C4-2B (cell line): ENCODE results near the gene GPER1.

Experiments
- H3K27ac ChIP-seq: fragments of 450-650 bp; 2 replicates; pipeline ENCODE4 v1.5.1; 2017
- ZFX ChIP-seq: fragments of 450-650 bp; IDR thresholded peaks from 2 replicates; pipeline ENCODE4 v1.6.1; 2017
- TF ChIP-seq, protein P1 (sequence below): fragments of 450-650 bp; conservative IDR thresholded peaks from 2 replicates; pipeline ENCODE4 v1.5.1; 2017; ENCODE audit warnings: mild to moderate bottlenecking

The GPER1 gene

DNA sequence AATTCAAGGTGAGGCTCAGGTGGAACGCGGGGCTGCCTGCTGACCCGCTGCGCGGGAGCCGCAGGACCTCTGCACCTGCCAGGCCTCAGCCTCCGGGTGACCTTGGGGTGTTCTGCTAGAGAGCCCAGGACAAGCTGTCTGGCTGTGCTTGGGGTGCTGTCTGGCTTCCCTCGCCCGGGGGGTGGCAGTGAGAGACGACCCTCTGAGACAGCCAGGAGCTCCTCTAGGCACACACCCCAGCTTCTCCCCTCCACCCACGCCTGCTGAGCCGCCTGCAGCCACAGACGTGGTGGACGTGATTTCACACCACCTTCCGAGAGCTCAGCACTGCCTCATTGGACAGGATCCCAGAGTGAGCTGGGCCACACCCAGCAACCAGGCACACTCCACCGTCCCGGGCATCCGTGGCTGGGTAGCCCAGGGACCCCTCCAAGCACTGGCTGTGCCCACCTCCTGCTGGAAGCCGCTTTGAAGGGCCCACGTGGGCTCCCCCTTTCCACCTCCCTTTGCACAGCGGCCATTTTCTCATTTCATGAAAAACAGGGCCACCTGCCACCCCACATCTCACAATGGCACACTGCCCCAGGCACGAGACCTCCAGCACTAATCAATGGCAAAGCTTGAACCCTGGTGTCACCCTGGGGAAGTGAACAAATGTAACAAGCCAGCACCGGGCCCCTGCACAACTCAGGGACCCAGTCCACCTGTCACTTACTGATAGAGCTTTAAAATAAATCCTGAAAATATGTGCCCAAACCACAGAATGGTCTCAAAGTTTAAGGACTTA, 37.1 kb downstream of the GPER1 start:
- H3K27ac ChIP-seq, result 0 out of 2 replicates have a peak overlapping the region, but pooled peaks have one; percentile 3
- TF ChIP-seq ZFX, result no peak
- TF ChIP-seq, protein P1, sequence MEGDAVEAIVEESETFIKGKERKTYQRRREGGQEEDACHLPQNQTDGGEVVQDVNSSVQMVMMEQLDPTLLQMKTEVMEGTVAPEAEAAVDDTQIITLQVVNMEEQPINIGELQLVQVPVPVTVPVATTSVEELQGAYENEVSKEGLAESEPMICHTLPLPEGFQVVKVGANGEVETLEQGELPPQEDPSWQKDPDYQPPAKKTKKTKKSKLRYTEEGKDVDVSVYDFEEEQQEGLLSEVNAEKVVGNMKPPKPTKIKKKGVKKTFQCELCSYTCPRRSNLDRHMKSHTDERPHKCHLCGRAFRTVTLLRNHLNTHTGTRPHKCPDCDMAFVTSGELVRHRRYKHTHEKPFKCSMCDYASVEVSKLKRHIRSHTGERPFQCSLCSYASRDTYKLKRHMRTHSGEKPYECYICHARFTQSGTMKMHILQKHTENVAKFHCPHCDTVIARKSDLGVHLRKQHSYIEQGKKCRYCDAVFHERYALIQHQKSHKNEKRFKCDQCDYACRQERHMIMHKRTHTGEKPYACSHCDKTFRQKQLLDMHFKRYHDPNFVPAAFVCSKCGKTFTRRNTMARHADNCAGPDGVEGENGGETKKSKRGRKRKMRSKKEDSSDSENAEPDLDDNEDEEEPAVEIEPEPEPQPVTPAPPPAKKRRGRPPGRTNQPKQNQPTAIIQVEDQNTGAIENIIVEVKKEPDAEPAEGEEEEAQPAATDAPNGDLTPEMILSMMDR, result no peak

GRCh38 chr7:1125603-1125969, 37.7 kb downstream of the GPER1 start:
- no peak for TF ChIP-seq ZFX
- TF ChIP-seq, protein P1, result no peak
- H3K27ac ChIP-seq, result no peak overlapping the region

- no peak overlapping the region for H3K27ac ChIP-seq
- TF ChIP-seq, protein P1, result no peak
- no peak for TF ChIP-seq ZFX
These were observed 39.1 kb downstream of the GPER1 start for GRCh38 chr7:1127001-1127400.

DNA sequence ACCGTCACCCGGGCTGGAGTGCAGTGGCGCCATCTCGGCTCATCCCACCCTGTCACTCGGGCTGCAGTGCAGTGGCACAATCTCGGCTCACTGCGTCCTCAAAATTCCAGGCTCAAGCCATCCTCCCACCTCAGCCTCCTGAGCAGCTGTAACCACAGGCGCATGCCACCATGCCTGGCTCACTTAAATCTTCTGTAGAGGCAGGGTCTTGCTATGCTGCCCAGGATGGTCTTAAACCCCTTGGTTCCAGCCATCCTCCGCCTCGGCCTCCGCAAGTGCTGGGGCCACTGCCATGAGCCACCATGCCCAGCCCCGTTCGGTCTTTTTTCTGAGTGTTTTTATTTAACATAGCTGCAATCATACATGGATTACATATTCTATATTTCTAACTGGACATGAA, 41.5 kb downstream of the GPER1 start:
- TF ChIP-seq, protein P1, result no peak
- no peak for TF ChIP-seq ZFX

GRCh38 chr7:1130021-1130990, 42.4 kb downstream of the GPER1 start:
- TF ChIP-seq, protein P1, result no peak
- TF ChIP-seq ZFX, result no peak
- peak overlapping the region; percentile 70 for H3K27ac ChIP-seq

More for the DNA sequence above, 41.5 kb downstream of the GPER1 start:
- H3K27ac ChIP-seq, result no peak overlapping the region

DNA sequence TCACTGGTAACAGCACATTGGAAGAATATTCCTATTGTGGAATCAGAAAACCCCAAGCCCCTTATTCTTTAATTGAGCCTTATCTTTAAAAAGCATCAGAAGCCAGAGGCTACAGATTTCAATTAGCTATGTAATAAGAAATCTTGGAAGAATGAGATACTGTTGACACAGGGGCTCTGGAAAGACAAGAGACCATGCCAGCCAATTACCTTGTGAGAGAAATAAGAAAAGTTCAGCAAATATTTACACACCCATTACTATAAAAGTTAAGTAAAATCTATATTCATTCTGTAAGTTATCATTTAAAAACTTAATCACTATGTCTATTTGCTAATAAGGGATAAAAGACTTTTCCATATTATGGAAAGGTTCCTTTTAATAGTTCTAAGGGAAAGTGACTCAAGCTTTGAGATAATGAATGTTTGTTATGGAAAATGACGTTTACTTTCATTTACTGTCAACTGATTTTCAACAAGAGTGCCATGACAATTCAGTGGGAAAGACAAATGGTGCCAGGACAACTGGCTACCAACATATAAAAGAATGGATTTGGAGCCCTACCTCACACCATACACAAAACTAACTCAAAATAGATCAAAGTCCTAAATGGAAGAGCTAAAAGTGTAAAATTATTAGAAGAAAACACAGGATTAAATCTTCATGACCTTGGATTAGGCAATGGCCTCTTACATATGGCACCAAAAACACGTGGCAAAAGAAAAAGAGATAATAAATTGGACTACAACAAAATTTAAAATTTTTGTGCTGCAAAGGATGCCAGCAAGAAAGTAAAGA, 43.8 kb downstream of the GPER1 start:
- no peak for TF ChIP-seq ZFX
- TF ChIP-seq, protein P1, result no peak
- peak overlapping the region; percentile 70 for H3K27ac ChIP-seq
